ENCODE measurements around the gene MYADM. TPM values are rescaled to one million over a fixed set of nuclear protein-coding genes. Genes with fewer than 3 reads are reported as not detected.
A peak's percentile ranks its signal among the peaks of the same experiment; 100 is the strongest.

MYADM gene
- total and polyA plus RNA-seq, 2 of the 13 experiments (the other 11 are each of a cell fraction or from before 2014, with no cell fraction given), result 19.9 to 38.1 TPM

DNA sequence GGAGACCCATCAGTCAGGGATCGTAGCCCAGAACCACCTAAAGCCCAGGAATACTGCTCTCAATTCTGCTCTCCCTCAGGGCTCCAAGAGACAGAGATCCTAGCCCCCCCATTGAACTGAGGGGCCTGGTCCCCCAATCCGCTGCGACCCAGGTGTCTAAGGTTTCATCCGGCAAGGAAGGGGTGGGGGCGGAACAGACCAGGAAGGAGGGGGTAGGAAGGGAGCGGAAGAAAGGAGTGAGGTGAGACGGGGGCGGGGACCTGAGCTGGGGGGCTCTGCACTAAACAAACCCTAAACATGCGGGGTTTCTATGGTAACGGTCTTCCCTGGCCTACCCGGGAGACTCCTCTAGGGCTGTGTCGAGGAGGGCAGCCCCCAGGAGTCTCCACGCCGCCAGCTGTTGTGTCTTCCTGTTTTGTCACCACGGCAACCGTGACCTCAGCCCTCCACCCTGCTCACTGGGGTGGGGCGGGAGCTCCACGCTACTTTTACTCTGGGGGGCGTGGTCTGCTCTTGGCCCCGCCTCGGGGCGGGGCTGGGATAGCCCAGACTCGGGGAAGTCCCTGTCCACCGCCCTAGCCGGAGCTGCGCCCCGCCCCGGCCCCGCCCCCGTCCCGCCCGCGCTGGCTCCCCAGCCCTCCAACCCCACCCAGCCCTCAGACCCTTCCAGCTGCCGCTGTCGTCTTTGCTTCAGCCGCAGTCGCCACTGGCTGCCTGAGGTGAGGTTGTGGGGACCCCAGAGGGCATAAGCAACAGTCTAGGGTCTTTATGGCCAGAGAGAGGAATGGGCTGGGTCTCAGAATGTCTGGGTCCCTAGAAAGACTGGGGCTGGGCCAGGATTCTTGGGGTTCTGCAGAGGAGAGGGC, at the start of gene MYADM (continued):
- TF ChIP-seq, protein P1, sequence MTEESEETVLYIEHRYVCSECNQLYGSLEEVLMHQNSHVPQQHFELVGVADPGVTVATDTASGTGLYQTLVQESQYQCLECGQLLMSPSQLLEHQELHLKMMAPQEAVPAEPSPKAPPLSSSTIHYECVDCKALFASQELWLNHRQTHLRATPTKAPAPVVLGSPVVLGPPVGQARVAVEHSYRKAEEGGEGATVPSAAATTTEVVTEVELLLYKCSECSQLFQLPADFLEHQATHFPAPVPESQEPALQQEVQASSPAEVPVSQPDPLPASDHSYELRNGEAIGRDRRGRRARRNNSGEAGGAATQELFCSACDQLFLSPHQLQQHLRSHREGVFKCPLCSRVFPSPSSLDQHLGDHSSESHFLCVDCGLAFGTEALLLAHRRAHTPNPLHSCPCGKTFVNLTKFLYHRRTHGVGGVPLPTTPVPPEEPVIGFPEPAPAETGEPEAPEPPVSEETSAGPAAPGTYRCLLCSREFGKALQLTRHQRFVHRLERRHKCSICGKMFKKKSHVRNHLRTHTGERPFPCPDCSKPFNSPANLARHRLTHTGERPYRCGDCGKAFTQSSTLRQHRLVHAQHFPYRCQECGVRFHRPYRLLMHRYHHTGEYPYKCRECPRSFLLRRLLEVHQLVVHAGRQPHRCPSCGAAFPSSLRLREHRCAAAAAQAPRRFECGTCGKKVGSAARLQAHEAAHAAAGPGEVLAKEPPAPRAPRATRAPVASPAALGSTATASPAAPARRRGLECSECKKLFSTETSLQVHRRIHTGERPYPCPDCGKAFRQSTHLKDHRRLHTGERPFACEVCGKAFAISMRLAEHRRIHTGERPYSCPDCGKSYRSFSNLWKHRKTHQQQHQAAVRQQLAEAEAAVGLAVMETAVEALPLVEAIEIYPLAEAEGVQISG (CRISPR knock-in tag; IDR thresholded peaks at IDR 0.05), result peak; percentile 63
- TF ChIP-seq KLF9 (CRISPR knock-in tag; IDR thresholded peaks at IDR 0.05; ENCODE audit: low read depth), result peak; percentile 48; the same call in 1 of the 2 replicates
- no peak for TF ChIP-seq ZNF883 (CRISPR knock-in tag; IDR thresholded peaks at IDR 0.05; ENCODE audit: not compliant biosample characterization)
- peak; percentile 72 for TF ChIP-seq RBFOX2 (IDR thresholded peaks at IDR 0.05; ENCODE audit: low read depth, low read length)
- 0 out of 2 replicates have a peak, but pooled peaks have one; percentile 49 for TF ChIP-seq ZNF775 (CRISPR knock-in tag; IDR thresholded peaks at IDR 0.05; ENCODE audit: borderline replicate concordance)
- TF ChIP-seq ZSCAN25 (CRISPR knock-in tag; IDR thresholded peaks at IDR 0.05), result peak; percentile 100
- no peak; the same call in none of the 2 replicates for TF ChIP-seq ZFY (CRISPR knock-in tag; IDR thresholded peaks at IDR 0.05)
- TF ChIP-seq ZNF841 (CRISPR knock-in tag; IDR thresholded peaks at IDR 0.05; ENCODE audit: borderline replicate concordance), result no peak
- TF ChIP-seq, protein P2, sequence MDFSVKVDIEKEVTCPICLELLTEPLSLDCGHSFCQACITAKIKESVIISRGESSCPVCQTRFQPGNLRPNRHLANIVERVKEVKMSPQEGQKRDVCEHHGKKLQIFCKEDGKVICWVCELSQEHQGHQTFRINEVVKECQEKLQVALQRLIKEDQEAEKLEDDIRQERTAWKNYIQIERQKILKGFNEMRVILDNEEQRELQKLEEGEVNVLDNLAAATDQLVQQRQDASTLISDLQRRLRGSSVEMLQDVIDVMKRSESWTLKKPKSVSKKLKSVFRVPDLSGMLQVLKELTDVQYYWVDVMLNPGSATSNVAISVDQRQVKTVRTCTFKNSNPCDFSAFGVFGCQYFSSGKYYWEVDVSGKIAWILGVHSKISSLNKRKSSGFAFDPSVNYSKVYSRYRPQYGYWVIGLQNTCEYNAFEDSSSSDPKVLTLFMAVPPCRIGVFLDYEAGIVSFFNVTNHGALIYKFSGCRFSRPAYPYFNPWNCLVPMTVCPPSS (IDR thresholded peaks at IDR 0.05), result no peak
- TF ChIP-seq, protein P3, sequence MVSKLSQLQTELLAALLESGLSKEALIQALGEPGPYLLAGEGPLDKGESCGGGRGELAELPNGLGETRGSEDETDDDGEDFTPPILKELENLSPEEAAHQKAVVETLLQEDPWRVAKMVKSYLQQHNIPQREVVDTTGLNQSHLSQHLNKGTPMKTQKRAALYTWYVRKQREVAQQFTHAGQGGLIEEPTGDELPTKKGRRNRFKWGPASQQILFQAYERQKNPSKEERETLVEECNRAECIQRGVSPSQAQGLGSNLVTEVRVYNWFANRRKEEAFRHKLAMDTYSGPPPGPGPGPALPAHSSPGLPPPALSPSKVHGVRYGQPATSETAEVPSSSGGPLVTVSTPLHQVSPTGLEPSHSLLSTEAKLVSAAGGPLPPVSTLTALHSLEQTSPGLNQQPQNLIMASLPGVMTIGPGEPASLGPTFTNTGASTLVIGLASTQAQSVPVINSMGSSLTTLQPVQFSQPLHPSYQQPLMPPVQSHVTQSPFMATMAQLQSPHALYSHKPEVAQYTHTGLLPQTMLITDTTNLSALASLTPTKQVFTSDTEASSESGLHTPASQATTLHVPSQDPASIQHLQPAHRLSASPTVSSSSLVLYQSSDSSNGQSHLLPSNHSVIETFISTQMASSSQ (IDR thresholded peaks at IDR 0.05; ENCODE audit: low read depth), result no peak
- TF ChIP-seq, protein P3 (CRISPR knock-in tag; IDR thresholded peaks at IDR 0.05; ENCODE audit: borderline replicate concordance), result peak; percentile 66; the same call in 1 of the 2 replicates
- no peak for TF ChIP-seq HOXA9 (CRISPR knock-in tag; IDR thresholded peaks at IDR 0.05; ENCODE audit: borderline replicate concordance)
- TF ChIP-seq, protein P4, sequence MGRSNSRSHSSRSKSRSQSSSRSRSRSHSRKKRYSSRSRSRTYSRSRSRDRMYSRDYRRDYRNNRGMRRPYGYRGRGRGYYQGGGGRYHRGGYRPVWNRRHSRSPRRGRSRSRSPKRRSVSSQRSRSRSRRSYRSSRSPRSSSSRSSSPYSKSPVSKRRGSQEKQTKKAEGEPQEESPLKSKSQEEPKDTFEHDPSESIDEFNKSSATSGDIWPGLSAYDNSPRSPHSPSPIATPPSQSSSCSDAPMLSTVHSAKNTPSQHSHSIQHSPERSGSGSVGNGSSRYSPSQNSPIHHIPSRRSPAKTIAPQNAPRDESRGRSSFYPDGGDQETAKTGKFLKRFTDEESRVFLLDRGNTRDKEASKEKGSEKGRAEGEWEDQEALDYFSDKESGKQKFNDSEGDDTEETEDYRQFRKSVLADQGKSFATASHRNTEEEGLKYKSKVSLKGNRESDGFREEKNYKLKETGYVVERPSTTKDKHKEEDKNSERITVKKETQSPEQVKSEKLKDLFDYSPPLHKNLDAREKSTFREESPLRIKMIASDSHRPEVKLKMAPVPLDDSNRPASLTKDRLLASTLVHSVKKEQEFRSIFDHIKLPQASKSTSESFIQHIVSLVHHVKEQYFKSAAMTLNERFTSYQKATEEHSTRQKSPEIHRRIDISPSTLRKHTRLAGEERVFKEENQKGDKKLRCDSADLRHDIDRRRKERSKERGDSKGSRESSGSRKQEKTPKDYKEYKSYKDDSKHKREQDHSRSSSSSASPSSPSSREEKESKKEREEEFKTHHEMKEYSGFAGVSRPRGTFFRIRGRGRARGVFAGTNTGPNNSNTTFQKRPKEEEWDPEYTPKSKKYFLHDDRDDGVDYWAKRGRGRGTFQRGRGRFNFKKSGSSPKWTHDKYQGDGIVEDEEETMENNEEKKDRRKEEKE (IDR thresholded peaks at IDR 0.05), result no peak
- no peak for TF ChIP-seq ARNT (IDR thresholded peaks at IDR 0.05)
- TF ChIP-seq GABPB1 (CRISPR knock-in tag; IDR thresholded peaks at IDR 0.05), result peak; percentile 83
- no peak for TF ChIP-seq CBX1 (IDR thresholded peaks at IDR 0.05; ENCODE audit: low read depth)
- no peak for TF ChIP-seq TOE1 (CRISPR knock-in tag; IDR thresholded peaks at IDR 0.05)

All from HepG2 (cell line).